ENCODE measurements around the gene FAM13A.

- TF ChIP-seq PLRG1 (conservative IDR thresholded peaks at IDR 0.05): no peak
- no peak for TF ChIP-seq CENPX (CRISPR knock-in tag; IDR thresholded peaks at IDR 0.05)
- TF ChIP-seq ZIK1 (CRISPR knock-in tag; IDR thresholded peaks at IDR 0.05; ENCODE audit: borderline replicate concordance, low read depth): no peak
- no peak for TF ChIP-seq POLR2A (IDR thresholded peaks at IDR 0.05; ENCODE audit: insufficient read depth in 1 of 2, low read depth in 2 of 2, low read length in 2 of 2)
- TF ChIP-seq ZNF646 (CRISPR knock-in tag; IDR thresholded peaks at IDR 0.05): no peak
- TF ChIP-seq ZNF782 (CRISPR knock-in tag; IDR thresholded peaks at IDR 0.05; ENCODE audit: borderline replicate concordance): no peak
- TF ChIP-seq ZNF790 (CRISPR knock-in tag; IDR thresholded peaks at IDR 0.05; ENCODE audit: borderline replicate concordance): no peak
Measured at GRCh38 chr4:88999392-88999930, 57.5 kb downstream of the FAM13A start.
